HCT116 (cell line): ENCODE data around the gene HSD3B1.

Experiments used
- CEBPB ChIP-seq: IDR thresholded peaks from 2 replicates; pipeline ENCODE4 v1.6.1; 2012; ENCODE audit warnings: low read depth
- EZH2 ChIP-seq: fragments of 200-600 bp; sonication (generic); IDR thresholded peaks from 2 replicates; pipeline ENCODE4 v1.6.1; 2017; ENCODE audit warnings: antibody characterized with exemption, mixed run types
- EZH2phosphoT487 ChIP-seq: fragments of 200-600 bp; IDR thresholded peaks from 2 replicates; pipeline ENCODE4 v1.6.1; 2018; ENCODE audit warnings: antibody characterized with exemption, borderline replicate concordance
- FOSL1 ChIP-seq: IDR thresholded peaks from 2 replicates; pipeline ENCODE4 v1.6.1; 2012; ENCODE audit warnings: low read depth
- JUND ChIP-seq: IDR thresholded peaks from 2 replicates; pipeline ENCODE4 v1.6.1; 2012
- POLR2A ChIP-seq: IDR thresholded peaks from 2 replicates; pipeline ENCODE4 v1.7.0; 2011; ENCODE audit warnings: borderline replicate concordance; ENCODE audit not compliant: insufficient read depth, insufficient read length; ENCODE audit errors: extremely low read depth
- POLR2AphosphoS5 ChIP-seq: IDR thresholded peaks from 2 replicates; pipeline ENCODE4 v1.6.1; 2011; ENCODE audit warnings: mild to moderate bottlenecking, low read depth, low read length, moderate library complexity
- RAD21 ChIP-seq: IDR thresholded peaks from 2 replicates; pipeline ENCODE4 v1.6.1; 2012; ENCODE audit warnings: low read depth, mild to moderate bottlenecking
- TCF7L2 ChIP-seq: IDR thresholded peaks from 2 replicates; pipeline ENCODE4 v1.7.0; 2011; ENCODE audit warnings: borderline replicate concordance, inconsistent platforms; ENCODE audit not compliant: insufficient read depth, insufficient read length; ENCODE audit errors: extremely low read depth
- ZFX ChIP-seq: fragments of 450-650 bp; IDR thresholded peaks from 2 replicates; pipeline ENCODE4 v1.6.1; 2017
- TF ChIP-seq, protein P1 (sequence below), 3 experiments: fragments of 200-600 bp in 1 of 3; sonication (generic) in 1 of 3; IDR thresholded peaks in 2 of 3; conservative IDR thresholded peaks in 1 of 3; 2 replicates each; pipeline ENCODE4 v1.5.1; 2012 to 2017; ENCODE audit warnings: low read depth in 2 of 3, low read length in 2 of 3, antibody characterized with exemption in 1 of 3, borderline replicate concordance in 1 of 3, control low read depth in 1 of 3, mild to moderate bottlenecking in 1 of 3, mixed read lengths in 1 of 3, mixed run types in 1 of 3, moderate library complexity in 1 of 3; ENCODE audit not compliant: insufficient read depth in 1 of 3
- TF ChIP-seq, protein P2 (sequence below): IDR thresholded peaks from 2 replicates; pipeline ENCODE4 v1.6.1; 2012
- TF ChIP-seq, protein P3 (sequence below): IDR thresholded peaks from 2 replicates; pipeline ENCODE4 v1.6.1; 2012; ENCODE audit warnings: low read depth
- TF ChIP-seq, protein P4 (sequence below): IDR thresholded peaks from 2 replicates; pipeline ENCODE4 v1.6.1; 2011; ENCODE audit warnings: mild to moderate bottlenecking, low read length, moderate library complexity; ENCODE audit not compliant: insufficient replicate concordance; ENCODE audit errors: extremely low read depth

DNA sequence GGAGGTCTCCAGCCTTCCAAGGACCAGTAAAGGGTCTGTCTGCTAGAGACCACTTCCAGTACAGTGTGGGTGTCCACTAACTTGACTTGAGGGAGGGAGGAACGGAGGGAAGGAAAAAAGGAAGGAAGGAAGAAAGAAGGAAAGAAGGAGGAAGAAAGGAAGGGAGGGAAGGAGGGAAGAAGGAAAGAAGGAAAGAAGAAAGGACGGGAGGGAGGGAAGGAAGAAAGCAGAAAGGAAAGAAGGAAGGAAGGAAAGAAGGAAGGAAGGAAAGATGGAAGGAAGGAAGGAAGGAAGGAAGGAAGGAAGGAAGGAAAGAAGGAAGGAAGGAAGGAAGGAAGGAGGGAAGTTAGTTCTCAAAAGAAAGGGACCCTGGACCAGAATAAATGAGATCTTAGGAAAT, 26.8 kb upstream of the HSD3B1 start:
- TF ChIP-seq, protein P1, sequence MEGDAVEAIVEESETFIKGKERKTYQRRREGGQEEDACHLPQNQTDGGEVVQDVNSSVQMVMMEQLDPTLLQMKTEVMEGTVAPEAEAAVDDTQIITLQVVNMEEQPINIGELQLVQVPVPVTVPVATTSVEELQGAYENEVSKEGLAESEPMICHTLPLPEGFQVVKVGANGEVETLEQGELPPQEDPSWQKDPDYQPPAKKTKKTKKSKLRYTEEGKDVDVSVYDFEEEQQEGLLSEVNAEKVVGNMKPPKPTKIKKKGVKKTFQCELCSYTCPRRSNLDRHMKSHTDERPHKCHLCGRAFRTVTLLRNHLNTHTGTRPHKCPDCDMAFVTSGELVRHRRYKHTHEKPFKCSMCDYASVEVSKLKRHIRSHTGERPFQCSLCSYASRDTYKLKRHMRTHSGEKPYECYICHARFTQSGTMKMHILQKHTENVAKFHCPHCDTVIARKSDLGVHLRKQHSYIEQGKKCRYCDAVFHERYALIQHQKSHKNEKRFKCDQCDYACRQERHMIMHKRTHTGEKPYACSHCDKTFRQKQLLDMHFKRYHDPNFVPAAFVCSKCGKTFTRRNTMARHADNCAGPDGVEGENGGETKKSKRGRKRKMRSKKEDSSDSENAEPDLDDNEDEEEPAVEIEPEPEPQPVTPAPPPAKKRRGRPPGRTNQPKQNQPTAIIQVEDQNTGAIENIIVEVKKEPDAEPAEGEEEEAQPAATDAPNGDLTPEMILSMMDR (IDR thresholded peaks at IDR 0.05 in 2 of 3, conservative IDR thresholded peaks at IDR 0.05 in 1 of 3; ENCODE audit: borderline replicate concordance in 1 of 3, insufficient read depth in 1 of 3, low read depth in 2 of 3, low read length in 2 of 3), result no peak
- TF ChIP-seq FOSL1 (no peak), ZFX (no peak), CEBPB (no peak), TCF7L2 (no peak), EZH2 (no peak), EZH2phosphoT487 (no peak), POLR2A (no peak), RAD21 (no peak), JUND (no peak), POLR2AphosphoS5 (no peak)
- TF ChIP-seq, protein P2, sequence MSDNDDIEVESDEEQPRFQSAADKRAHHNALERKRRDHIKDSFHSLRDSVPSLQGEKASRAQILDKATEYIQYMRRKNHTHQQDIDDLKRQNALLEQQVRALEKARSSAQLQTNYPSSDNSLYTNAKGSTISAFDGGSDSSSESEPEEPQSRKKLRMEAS, result no peak
- TF ChIP-seq, protein P3, sequence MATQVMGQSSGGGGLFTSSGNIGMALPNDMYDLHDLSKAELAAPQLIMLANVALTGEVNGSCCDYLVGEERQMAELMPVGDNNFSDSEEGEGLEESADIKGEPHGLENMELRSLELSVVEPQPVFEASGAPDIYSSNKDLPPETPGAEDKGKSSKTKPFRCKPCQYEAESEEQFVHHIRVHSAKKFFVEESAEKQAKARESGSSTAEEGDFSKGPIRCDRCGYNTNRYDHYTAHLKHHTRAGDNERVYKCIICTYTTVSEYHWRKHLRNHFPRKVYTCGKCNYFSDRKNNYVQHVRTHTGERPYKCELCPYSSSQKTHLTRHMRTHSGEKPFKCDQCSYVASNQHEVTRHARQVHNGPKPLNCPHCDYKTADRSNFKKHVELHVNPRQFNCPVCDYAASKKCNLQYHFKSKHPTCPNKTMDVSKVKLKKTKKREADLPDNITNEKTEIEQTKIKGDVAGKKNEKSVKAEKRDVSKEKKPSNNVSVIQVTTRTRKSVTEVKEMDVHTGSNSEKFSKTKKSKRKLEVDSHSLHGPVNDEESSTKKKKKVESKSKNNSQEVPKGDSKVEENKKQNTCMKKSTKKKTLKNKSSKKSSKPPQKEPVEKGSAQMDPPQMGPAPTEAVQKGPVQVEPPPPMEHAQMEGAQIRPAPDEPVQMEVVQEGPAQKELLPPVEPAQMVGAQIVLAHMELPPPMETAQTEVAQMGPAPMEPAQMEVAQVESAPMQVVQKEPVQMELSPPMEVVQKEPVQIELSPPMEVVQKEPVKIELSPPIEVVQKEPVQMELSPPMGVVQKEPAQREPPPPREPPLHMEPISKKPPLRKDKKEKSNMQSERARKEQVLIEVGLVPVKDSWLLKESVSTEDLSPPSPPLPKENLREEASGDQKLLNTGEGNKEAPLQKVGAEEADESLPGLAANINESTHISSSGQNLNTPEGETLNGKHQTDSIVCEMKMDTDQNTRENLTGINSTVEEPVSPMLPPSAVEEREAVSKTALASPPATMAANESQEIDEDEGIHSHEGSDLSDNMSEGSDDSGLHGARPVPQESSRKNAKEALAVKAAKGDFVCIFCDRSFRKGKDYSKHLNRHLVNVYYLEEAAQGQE, result no peak
- TF ChIP-seq, protein P4, sequence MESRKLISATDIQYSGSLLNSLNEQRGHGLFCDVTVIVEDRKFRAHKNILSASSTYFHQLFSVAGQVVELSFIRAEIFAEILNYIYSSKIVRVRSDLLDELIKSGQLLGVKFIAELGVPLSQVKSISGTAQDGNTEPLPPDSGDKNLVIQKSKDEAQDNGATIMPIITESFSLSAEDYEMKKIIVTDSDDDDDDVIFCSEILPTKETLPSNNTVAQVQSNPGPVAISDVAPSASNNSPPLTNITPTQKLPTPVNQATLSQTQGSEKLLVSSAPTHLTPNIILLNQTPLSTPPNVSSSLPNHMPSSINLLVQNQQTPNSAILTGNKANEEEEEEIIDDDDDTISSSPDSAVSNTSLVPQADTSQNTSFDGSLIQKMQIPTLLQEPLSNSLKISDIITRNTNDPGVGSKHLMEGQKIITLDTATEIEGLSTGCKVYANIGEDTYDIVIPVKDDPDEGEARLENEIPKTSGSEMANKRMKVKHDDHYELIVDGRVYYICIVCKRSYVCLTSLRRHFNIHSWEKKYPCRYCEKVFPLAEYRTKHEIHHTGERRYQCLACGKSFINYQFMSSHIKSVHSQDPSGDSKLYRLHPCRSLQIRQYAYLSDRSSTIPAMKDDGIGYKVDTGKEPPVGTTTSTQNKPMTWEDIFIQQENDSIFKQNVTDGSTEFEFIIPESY, result no peak
